GM23248 (cell line): Measurements from ENCODE around the gene CYP4B1.
"Not testable (repeated sequence)": the region's sequence is repeated elsewhere in the genome, so short reads cannot be mapped to it uniquely, and the experiment has no call there.

Source experiments
- EZH2 ChIP-seq: fragments of 200-600 bp; sonication (generic); IDR thresholded peaks from 2 replicates; pipeline ENCODE4 v1.6.1; 2018; ENCODE audit warnings: antibody characterized with exemption, mild to moderate bottlenecking; ENCODE audit not compliant: insufficient read depth, poor library complexity, severe bottlenecking
- EZH2phosphoT487 ChIP-seq: fragments of 200-600 bp; sonication (generic); IDR thresholded peaks from 2 replicates; pipeline ENCODE4 v1.6.1; 2018; ENCODE audit warnings: antibody characterized with exemption, moderate library complexity, mild to moderate bottlenecking, low read depth; ENCODE audit not compliant: insufficient read depth

DNA sequence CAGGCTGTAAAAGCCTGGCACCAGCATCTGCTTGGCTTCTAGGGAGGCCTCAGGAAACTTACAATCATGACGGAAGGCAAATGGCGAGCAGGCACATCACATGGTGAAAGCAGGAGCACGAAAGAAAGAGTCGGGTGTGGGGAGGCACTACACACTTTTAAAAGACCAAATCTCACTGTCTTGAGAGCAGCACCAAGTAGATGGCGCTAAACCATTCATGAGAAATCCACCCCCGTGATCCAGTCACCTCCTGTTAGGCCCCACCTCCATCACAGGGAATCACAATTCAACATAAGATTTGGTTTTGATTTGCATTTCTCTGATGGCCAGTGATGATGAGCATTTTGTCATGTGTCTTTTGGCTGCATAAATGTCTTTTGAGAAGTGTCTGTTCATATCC lies 36.6 kb downstream of the CYP4B1 start:
- TF ChIP-seq EZH2, EZH2phosphoT487: not testable (repeated sequence)
